HG02678 (cell line): ENCODE data around the gene TRPM3.

ENCODE experiments used
- ATAC-seq: cut with Tn5 transposase; IDR thresholded peaks from one replicate; pipeline ENCODE4 v1.9.1; 2021; ENCODE audit warnings: mild to moderate bottlenecking, moderate library complexity; ENCODE audit not compliant: unreplicated experiment

TRPM3 gene

GRCh38 chr9:70902692-70903131 lies 218.7 kb downstream of the TRPM3 start:
- ATAC-seq = no peak

GRCh38 chr9:70902171-70902570 lies 219.2 kb downstream of the TRPM3 start:
- ATAC-seq = no peak

- ATAC-seq = no peak
Observed at GRCh38 chr9:70901746-70902145, 219.7 kb downstream of the TRPM3 start.

GRCh38 chr9:70901013-70901412 lies 220.4 kb downstream of the TRPM3 start:
- ATAC-seq = no peak

GRCh38 chr9:70893580-70894122 lies 227.8 kb downstream of the TRPM3 start:
- no peak for ATAC-seq

GRCh38 chr9:70888471-70888870 lies 232.9 kb downstream of the TRPM3 start:
- ATAC-seq = no peak

- ATAC-seq = no peak
Observed at GRCh38 chr9:70887826-70888225, 233.6 kb downstream of the TRPM3 start.

- ATAC-seq = no peak
Observed at GRCh38 chr9:70883963-70884793, 237.2 kb downstream of the TRPM3 start.

GRCh38 chr9:70883056-70883455 lies 238.4 kb downstream of the TRPM3 start:
- no peak for ATAC-seq

- ATAC-seq = no peak
Observed at GRCh38 chr9:70881333-70881732, 240.1 kb downstream of the TRPM3 start.

GRCh38 chr9:70880535-70880934 lies 240.9 kb downstream of the TRPM3 start:
- no peak for ATAC-seq

GRCh38 chr9:70878576-70878975 lies 242.8 kb downstream of the TRPM3 start:
- ATAC-seq = no peak

- no peak for ATAC-seq
Observed at GRCh38 chr9:70874451-70874850, 247.0 kb downstream of the TRPM3 start.

GRCh38 chr9:70873506-70873905 lies 247.9 kb downstream of the TRPM3 start:
- ATAC-seq = no peak

GRCh38 chr9:70868661-70869652 lies 252.5 kb downstream of the TRPM3 start:
- ATAC-seq = no peak

- no peak for ATAC-seq
Observed at GRCh38 chr9:70868041-70868440, 253.4 kb downstream of the TRPM3 start.

GRCh38 chr9:70865471-70865870 lies 255.9 kb downstream of the TRPM3 start:
- no peak for ATAC-seq

- no peak for ATAC-seq
Observed at GRCh38 chr9:70861797-70862196, 259.6 kb downstream of the TRPM3 start.

- ATAC-seq = no peak
Observed at GRCh38 chr9:70861376-70861775, 260.0 kb downstream of the TRPM3 start.

- no peak for ATAC-seq
Observed at GRCh38 chr9:70859694-70860093, 261.7 kb downstream of the TRPM3 start.

GRCh38 chr9:70856411-70856810 lies 265.0 kb downstream of the TRPM3 start:
- no peak for ATAC-seq
